ENCODE data around the gene OR7D2.

Gene OR7D2

DNA sequence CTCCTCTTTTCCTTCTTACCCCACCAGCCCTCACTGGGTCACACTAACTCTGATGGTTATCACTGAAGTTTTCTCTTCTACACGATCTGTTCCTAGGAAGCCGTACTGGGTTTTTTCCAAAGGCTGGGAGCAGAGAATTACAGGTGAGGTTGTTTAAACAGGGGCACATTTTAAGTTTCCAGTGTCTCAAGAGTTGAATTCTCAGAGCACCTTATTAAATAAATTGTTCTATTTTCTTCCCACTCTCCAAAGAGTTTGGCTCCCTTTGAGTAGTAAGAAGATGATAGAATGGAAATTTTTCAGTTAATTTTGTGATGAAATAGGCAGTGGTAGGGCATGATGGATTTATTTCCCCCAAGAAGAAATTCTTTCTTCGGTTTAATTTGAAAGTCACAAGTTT, 40.7 kb downstream of the OR7D2 start, which contains the start of gene OR7D4:
OR7D4 (minus strand) TSS at position 101 of the 400 bp plus-strand sequence. CDS start 4,752 bp downstream, outside the sequence.
- no peak for DNase-seq
